HG03575 (cell line): ENCODE results near the gene SLC45A2.
"Not testable (repeated sequence)": the region's sequence is repeated elsewhere in the genome, so short reads cannot be mapped to it uniquely, and the experiment has no call there.

Experiments used
- ATAC-seq: cut with Tn5 transposase; IDR thresholded peaks from one replicate; pipeline ENCODE4 v1.9.1; 2021; ENCODE audit not compliant: unreplicated experiment, insufficient number of reproducible peaks, low FRiP score; ENCODE audit errors: extremely low read depth

The SLC45A2 gene

GRCh38 chr5:33976307-33976706 lies 8.2 kb downstream of the SLC45A2 start:
- no peak for ATAC-seq

GRCh38 chr5:33975852-33976251 lies 8.6 kb downstream of the SLC45A2 start:
- ATAC-seq = no peak

GRCh38 chr5:33973271-33973670 lies 11.2 kb downstream of the SLC45A2 start:
- no peak for ATAC-seq

- ATAC-seq = no peak
These were observed 14.7 kb downstream of the SLC45A2 start for GRCh38 chr5:33969572-33970452.

GRCh38 chr5:33968211-33969005 lies 16.1 kb downstream of the SLC45A2 start:
- no peak for ATAC-seq

GRCh38 chr5:33966805-33967204 lies 17.7 kb downstream of the SLC45A2 start:
- no peak for ATAC-seq

- no peak for ATAC-seq
These were observed 20.3 kb downstream of the SLC45A2 start for GRCh38 chr5:33964132-33964700.

GRCh38 chr5:33958176-33958575 lies 26.3 kb downstream of the SLC45A2 start:
- ATAC-seq = no peak

- no peak for ATAC-seq
These were observed 26.8 kb downstream of the SLC45A2 start for GRCh38 chr5:33957577-33958150.

GRCh38 chr5:33952175-33952574 lies 32.3 kb downstream of the SLC45A2 start:
- not testable (repeated sequence) for ATAC-seq

GRCh38 chr5:33944543-33945132 lies 39.9 kb downstream of the SLC45A2 start:
- ATAC-seq = no peak

GRCh38 chr5:33941090-33941489 lies 43.4 kb downstream of the SLC45A2 start:
- no peak for ATAC-seq

- ATAC-seq = no peak
These were observed 44.8 kb downstream of the SLC45A2 start for GRCh38 chr5:33939556-33940262.

GRCh38 chr5:33938881-33939280 lies 45.6 kb downstream of the SLC45A2 start:
- no peak for ATAC-seq

GRCh38 chr5:33938507-33938796 lies 46.0 kb downstream of the SLC45A2 start:
- no peak for ATAC-seq

- no peak for ATAC-seq
These were observed 46.6 kb downstream of the SLC45A2 start for GRCh38 chr5:33937707-33938506.

- ATAC-seq = no peak
These were observed 47.3 kb downstream of the SLC45A2 start for GRCh38 chr5:33937017-33937706.
